OCI-LY7 (cell line): ENCODE data around the gene THEMIS. TPM values are rescaled to one million over a fixed set of nuclear protein-coding genes. Genes with fewer than 3 reads are reported as not detected.

Experiments
- BruUV-seq: library from RNA; stranded (reverse); fragments of 400-500 nt; replicated peaks from 2 replicates; lab custom pipeline; 2021; lab: Mats Ljungman, UMichigan
- CTCF ChIA-PET: fragments of 300-600 bp; sonication (Branson Sonifier 250); formaldehyde crosslinking; loops from one replicate; lab custom pipeline; 2022; ENCODE audit warnings: antibody characterized with exemption; ENCODE audit not compliant: unreplicated experiment; lab: Charles Lee
- POLR2A ChIA-PET: fragments of 300-600 bp; sonication (Branson Sonifier 250); formaldehyde crosslinking; loops from one replicate; lab custom pipeline; 2022; ENCODE audit warnings: antibody characterized with exemption; lab: Charles Lee
- DNase-seq: peaks from one replicate; pipeline ENCODE4 v3.0.0-alpha.2; 2015; ENCODE audit warnings: low spot score
- H2AFZ ChIP-seq: fragments of 200-600 bp; sonication (generic), shearing (Covaris generic); 2 replicates; pipeline ENCODE4 v1.6.1; 2014; ENCODE audit warnings: mild to moderate bottlenecking, antibody characterized with exemption, low read length, moderate library complexity
- H3K27ac ChIP-seq: fragments of 200-600 bp; sonication (generic); 2 replicates; pipeline ENCODE4 v1.5.1; 2014; ENCODE audit warnings: mixed run types, low read depth, mild to moderate bottlenecking, moderate library complexity, low read length, inconsistent platforms; ENCODE audit not compliant: poor library complexity, severe bottlenecking
- H3K36me3 ChIP-seq: fragments of 200-600 bp; sonication (generic); 2 replicates; pipeline ENCODE4 v1.6.1; 2014; ENCODE audit warnings: mild to moderate bottlenecking, antibody characterized with exemption, low read length, moderate library complexity, mixed read lengths; ENCODE audit not compliant: insufficient read depth
- H3K4me1 ChIP-seq: fragments of 200-600 bp; sonication (generic); 2 replicates; pipeline ENCODE4 v1.5.1; 2014; ENCODE audit warnings: mild to moderate bottlenecking, low read length; ENCODE audit not compliant: insufficient read depth, poor library complexity, severe bottlenecking
- H3K4me2 ChIP-seq: fragments of 200-600 bp; sonication (generic); 2 replicates; pipeline ENCODE4 v1.6.1; 2014; ENCODE audit warnings: mild to moderate bottlenecking, low read length
- H3K4me3 ChIP-seq: fragments of 200-600 bp; sonication (generic); 2 replicates; pipeline ENCODE4 v1.5.1; 2014; ENCODE audit warnings: mild to moderate bottlenecking, low read depth, low read length; ENCODE audit not compliant: poor library complexity, severe bottlenecking
- H3K79me2 ChIP-seq: fragments of 200-600 bp; sonication (generic); 2 replicates; pipeline ENCODE4 v1.6.1; 2016; ENCODE audit warnings: low read depth, mild to moderate bottlenecking, low read length, moderate library complexity, mixed read lengths; ENCODE audit not compliant: insufficient read depth
- H3K9me2 ChIP-seq: fragments of 200-600 bp; sonication (generic); 2 replicates; pipeline ENCODE4 v1.6.1; 2016; ENCODE audit warnings: mild to moderate bottlenecking, low read length, mixed read lengths; ENCODE audit not compliant: insufficient read depth
- H3K9me3 ChIP-seq: fragments of 200-600 bp; sonication (generic); 2 replicates; pipeline ENCODE4 v1.6.1; 2014; ENCODE audit warnings: mild to moderate bottlenecking, mixed run types, low read length, mixed read lengths
- H4K20me1 ChIP-seq: fragments of 200-600 bp; sonication (generic); 2 replicates; pipeline ENCODE4 v1.6.1; 2014; ENCODE audit warnings: mild to moderate bottlenecking, antibody characterized with exemption, low read length, moderate library complexity, mixed read lengths; ENCODE audit not compliant: insufficient read depth
- CTCF ChIP-seq: fragments of 200-600 bp; sonication (generic); conservative IDR thresholded peaks from 2 replicates; pipeline ENCODE4 v1.5.1; 2014; ENCODE audit warnings: mild to moderate bottlenecking, antibody characterized with exemption, low read length, moderate library complexity, mixed read lengths
- EZH2phosphoT487 ChIP-seq: fragments of 200-600 bp; sonication (generic); IDR thresholded peaks from 2 replicates; pipeline ENCODE4 v1.6.1; 2018; ENCODE audit warnings: low read depth, borderline replicate concordance, mild to moderate bottlenecking, mixed run types, antibody characterized with exemption, low read length, moderate library complexity, mixed read lengths
- intact Hi-C: fragments of 100-400 bp; cut with micrococcal nuclease; formaldehyde crosslinking; loops from one replicate; pipeline ENCODE4 v1.10.0; 2022; ENCODE audit not compliant: unreplicated experiment
- total RNA-seq, 2 experiments: library from RNA; depleted of rRNA in 1 of 2; stranded (reverse); fragments of >200 nt in 1 of 2; shearing (Covaris generic) in 1 of 2; gene quantifications; 2 replicates each; pipeline ENCODE4 v1.2.3, GENCODE V29; 2014 to 2022

THEMIS gene
- total RNA-seq, 2 experiments from 2014 or later: not detected

DNA sequence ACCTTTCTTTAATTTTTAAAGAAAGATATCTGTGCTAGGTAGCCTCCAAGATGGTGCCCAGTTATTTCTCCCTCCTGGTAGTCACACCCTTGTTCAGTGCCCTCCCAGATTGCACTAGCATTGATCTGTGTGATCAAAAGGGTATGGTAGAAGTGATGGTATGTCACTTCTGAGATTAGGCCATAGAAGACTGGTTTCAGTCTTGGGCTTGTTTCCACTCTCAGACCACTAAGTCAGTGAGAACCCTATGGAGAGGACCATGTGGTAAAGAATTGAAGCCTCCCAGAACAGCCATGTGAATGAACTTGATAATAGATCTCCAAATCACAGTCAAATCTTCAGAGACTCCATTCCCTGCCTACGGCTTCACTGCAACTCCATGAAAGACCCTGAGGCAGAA, 57.3 kb downstream of the THEMIS start:
- Histone ChIP-seq H3K4me3 (no peak overlapping the region), H3K4me1 (no peaks in the 10 kb centered on the region), H3K27ac (no peak overlapping the region), H3K79me2 (no peaks in the 10 kb centered on the region), H4K20me1 (no peaks in the 10 kb centered on the region), H2AFZ (no peak overlapping the region), H3K4me2 (no peak overlapping the region), H3K9me2 (no peaks in the 10 kb centered on the region), H3K36me3 (no peaks in the 10 kb centered on the region), H3K9me3 (no peaks in the 10 kb centered on the region)
- intact Hi-C loops: no loop called here
- DNase-seq: no peak
- POLR2A ChIA-PET: no interaction called here
- CTCF ChIA-PET: no interaction called here
- no peak for TF ChIP-seq EZH2phosphoT487
- BruUV-seq: no TSS peak

DNA sequence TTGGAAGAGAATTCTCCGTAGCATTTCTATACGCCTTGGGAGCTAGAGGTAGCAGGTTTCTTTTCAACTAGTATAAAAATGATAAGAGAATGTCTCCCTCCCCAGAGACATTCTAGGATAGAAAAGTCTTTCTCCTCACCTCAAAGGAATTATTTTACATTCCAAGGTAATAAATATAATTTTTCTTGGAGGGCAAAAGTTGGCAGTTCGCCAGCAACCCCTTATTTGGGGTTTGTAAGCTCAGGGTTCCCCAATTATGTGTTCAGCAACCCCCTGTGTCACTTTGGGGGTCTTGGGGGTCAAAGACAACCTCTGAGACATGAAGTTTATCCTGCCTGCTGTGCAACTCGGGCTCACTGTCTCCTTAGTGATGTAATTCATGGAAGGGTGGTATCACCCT, 58.3 kb downstream of the THEMIS start:
- Histone ChIP-seq H4K20me1 (no peaks in the 10 kb centered on the region), H3K36me3 (no peaks in the 10 kb centered on the region), H3K4me3 (no peak overlapping the region), H3K4me2 (no peak overlapping the region), H3K9me3 (no peaks in the 10 kb centered on the region), H2AFZ (no peak overlapping the region), H3K27ac (no peak overlapping the region), H3K4me1 (no peaks in the 10 kb centered on the region), H3K79me2 (no peaks in the 10 kb centered on the region), H3K9me2 (no peaks in the 10 kb centered on the region)
- no TSS peak for BruUV-seq
- CTCF ChIA-PET: no interaction called here
- POLR2A ChIA-PET: interaction anchor here (0.6 to 0.7 kb wide), 2 partner anchors 101 to 1851 kb away, joined by 3 to 4 read pairs; no protein-coding TSS in a partner anchor
- intact Hi-C loops: no loop called here
- DNase-seq: no peak
- TF ChIP-seq EZH2phosphoT487 (no peak), CTCF (no peak)

GRCh38 chr6:127841811-127842210, 59.0 kb downstream of the THEMIS start:
- Histone ChIP-seq H3K79me2 (no peaks in the 10 kb centered on the region), H3K27ac (no peak overlapping the region), H3K36me3 (no peaks in the 10 kb centered on the region), H3K4me3 (no peak overlapping the region), H4K20me1 (no peaks in the 10 kb centered on the region), H3K9me2 (no peaks in the 10 kb centered on the region), H3K4me2 (no peak overlapping the region), H2AFZ (no peak overlapping the region), H3K9me3 (no peaks in the 10 kb centered on the region), H3K4me1 (no peaks in the 10 kb centered on the region)
- DNase-seq: no peak
- ChIA-PET CTCF (no interaction called here), POLR2A (no interaction called here)
- intact Hi-C loops: no loop called here
- BruUV-seq: no TSS peak
- TF ChIP-seq EZH2phosphoT487: no peak
- no peak for TF ChIP-seq CTCF
